ENCODE results near the gene RWDD1.

Gene RWDD1

GRCh38 chr6:116528133-116528532 is 43.2 kb upstream of the RWDD1 start:
- H3K27me3 ChIP-seq (ENCODE audit: insufficient read depth, low read length), result no peaks in the 10 kb centered on the region
- H3K4me3 ChIP-seq (ENCODE audit: low read depth, low read length, poor library complexity, severe bottlenecking), result no peak overlapping the region
- H3K9me3 ChIP-seq (ENCODE audit: low read length), result no peaks in the 10 kb centered on the region
- H3K36me3 ChIP-seq (ENCODE audit: insufficient read depth, low read length), result no peaks in the 10 kb centered on the region
- H3K9ac ChIP-seq (ENCODE audit: low read length), result no peak overlapping the region
- H3K4me1 ChIP-seq (ENCODE audit: insufficient read depth, low read length, severe bottlenecking), result no peaks in the 10 kb centered on the region
- H2AFZ ChIP-seq (ENCODE audit: low read length), result no peak overlapping the region
- no peak for TF ChIP-seq CTCF (IDR thresholded peaks at IDR 0.05; ENCODE audit: low read length)
- TF ChIP-seq EZH2 (IDR thresholded peaks at IDR 0.05; ENCODE audit: borderline replicate concordance, low read length), result no peak
- H3K9me2 ChIP-seq (ENCODE audit: low read depth, low read length), result no peaks in the 10 kb centered on the region
- no peak overlapping the region for H3K4me2 ChIP-seq (ENCODE audit: low read length)
- no peaks in the 10 kb centered on the region for H4K20me1 ChIP-seq (ENCODE audit: insufficient read depth, low read length)
- H3K79me2 ChIP-seq (ENCODE audit: insufficient read depth, low read length), result no peaks in the 10 kb centered on the region
- H3K27ac ChIP-seq (ENCODE audit: low read depth, low read length, poor library complexity, severe bottlenecking), result no peak overlapping the region
- no peaks in the 10 kb centered on the region for H3F3A ChIP-seq (ENCODE audit: insufficient read depth, low read length)

GRCh38 chr6:116528780-116529179 is 42.5 kb upstream of the RWDD1 start:
- H4K20me1 ChIP-seq (ENCODE audit: insufficient read depth, low read length), result no peaks in the 10 kb centered on the region
- no peak overlapping the region for H3K4me2 ChIP-seq (ENCODE audit: low read length)
- H3K27me3 ChIP-seq (ENCODE audit: insufficient read depth, low read length), result no peaks in the 10 kb centered on the region
- H3K27ac ChIP-seq (ENCODE audit: low read depth, low read length, poor library complexity, severe bottlenecking), result no peak overlapping the region
- no peaks in the 10 kb centered on the region for H3K79me2 ChIP-seq (ENCODE audit: insufficient read depth, low read length)
- TF ChIP-seq EZH2 (IDR thresholded peaks at IDR 0.05; ENCODE audit: borderline replicate concordance, low read length) (no peak), CTCF (IDR thresholded peaks at IDR 0.05; ENCODE audit: low read length) (no peak)
- no peaks in the 10 kb centered on the region for H3F3A ChIP-seq (ENCODE audit: insufficient read depth, low read length)
- no peaks in the 10 kb centered on the region for H3K9me3 ChIP-seq (ENCODE audit: low read length)
- no peak overlapping the region for H2AFZ ChIP-seq (ENCODE audit: low read length)
- no peaks in the 10 kb centered on the region for H3K4me1 ChIP-seq (ENCODE audit: insufficient read depth, low read length, severe bottlenecking)
- H3K9ac ChIP-seq (ENCODE audit: low read length), result no peak overlapping the region
- no peaks in the 10 kb centered on the region for H3K36me3 ChIP-seq (ENCODE audit: insufficient read depth, low read length)
- no peaks in the 10 kb centered on the region for H3K9me2 ChIP-seq (ENCODE audit: low read depth, low read length)
- H3K4me3 ChIP-seq (ENCODE audit: low read depth, low read length, poor library complexity, severe bottlenecking), result no peak overlapping the region

GRCh38 chr6:116529466-116530290 is 41.6 kb upstream of the RWDD1 start:
- Histone ChIP-seq H3K36me3 (ENCODE audit: insufficient read depth, low read length) (no peaks in the 10 kb centered on the region), H3K27me3 (ENCODE audit: insufficient read depth, low read length) (no peaks in the 10 kb centered on the region), H3K79me2 (ENCODE audit: insufficient read depth, low read length) (no peaks in the 10 kb centered on the region), H3K4me3 (ENCODE audit: low read depth, low read length, poor library complexity, severe bottlenecking) (no peak overlapping the region), H3K4me1 (ENCODE audit: insufficient read depth, low read length, severe bottlenecking) (no peaks in the 10 kb centered on the region), H2AFZ (ENCODE audit: low read length) (no peak overlapping the region), H3K4me2 (ENCODE audit: low read length) (no peak overlapping the region), H4K20me1 (ENCODE audit: insufficient read depth, low read length) (no peaks in the 10 kb centered on the region), H3K9me2 (ENCODE audit: low read depth, low read length) (no peaks in the 10 kb centered on the region), H3F3A (ENCODE audit: insufficient read depth, low read length) (no peaks in the 10 kb centered on the region), H3K27ac (ENCODE audit: low read depth, low read length, poor library complexity, severe bottlenecking) (no peak overlapping the region), H3K9ac (ENCODE audit: low read length) (no peak overlapping the region), H3K9me3 (ENCODE audit: low read length) (no peaks in the 10 kb centered on the region)
- TF ChIP-seq CTCF (IDR thresholded peaks at IDR 0.05; ENCODE audit: low read length) (no peak), EZH2 (IDR thresholded peaks at IDR 0.05; ENCODE audit: borderline replicate concordance, low read length) (no peak)
